Glomerular visceral epithelial cell (primary cell): ENCODE results near the gene WDR33.

Experiments used
- DNase-seq: peaks from one replicate; pipeline ENCODE4 v3.0.0-alpha.2; 2016; ENCODE audit errors: extremely low spot score

Gene WDR33

GRCh38 chr2:127719301-127720218 is 91.4 kb downstream of the WDR33 start:
- DNase-seq = no peak

DNA sequence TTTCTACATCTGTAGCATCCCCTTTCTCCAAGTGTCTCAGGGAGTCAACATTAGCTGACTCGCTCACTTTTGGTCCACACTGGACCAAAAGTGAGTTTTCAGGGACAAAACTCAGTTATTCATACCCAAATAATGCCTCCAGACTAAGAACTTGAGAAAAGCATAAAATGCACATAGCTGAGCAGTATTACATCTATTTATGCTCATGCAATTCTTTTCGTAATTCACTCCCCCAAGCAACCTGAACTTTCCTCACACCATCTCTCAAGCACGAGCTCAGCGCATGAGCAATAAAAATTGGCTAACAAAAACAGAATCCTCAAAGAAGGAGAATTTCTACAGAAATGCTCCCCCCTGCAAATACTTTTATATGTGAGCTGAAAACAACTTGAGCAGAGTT is 92.7 kb downstream of the WDR33 start:
- DNase-seq = no peak

GRCh38 chr2:127715778-127716449 is 95.1 kb downstream of the WDR33 start:
- DNase-seq = no peak

- no peak for DNase-seq
Observed at GRCh38 chr2:127713562-127713961, 97.4 kb downstream of the WDR33 start.

- no peak for DNase-seq
Observed at GRCh38 chr2:127712999-127713398, 98.0 kb downstream of the WDR33 start.

GRCh38 chr2:127709336-127709735 is 101.6 kb downstream of the WDR33 start:
- no peak for DNase-seq

DNA sequence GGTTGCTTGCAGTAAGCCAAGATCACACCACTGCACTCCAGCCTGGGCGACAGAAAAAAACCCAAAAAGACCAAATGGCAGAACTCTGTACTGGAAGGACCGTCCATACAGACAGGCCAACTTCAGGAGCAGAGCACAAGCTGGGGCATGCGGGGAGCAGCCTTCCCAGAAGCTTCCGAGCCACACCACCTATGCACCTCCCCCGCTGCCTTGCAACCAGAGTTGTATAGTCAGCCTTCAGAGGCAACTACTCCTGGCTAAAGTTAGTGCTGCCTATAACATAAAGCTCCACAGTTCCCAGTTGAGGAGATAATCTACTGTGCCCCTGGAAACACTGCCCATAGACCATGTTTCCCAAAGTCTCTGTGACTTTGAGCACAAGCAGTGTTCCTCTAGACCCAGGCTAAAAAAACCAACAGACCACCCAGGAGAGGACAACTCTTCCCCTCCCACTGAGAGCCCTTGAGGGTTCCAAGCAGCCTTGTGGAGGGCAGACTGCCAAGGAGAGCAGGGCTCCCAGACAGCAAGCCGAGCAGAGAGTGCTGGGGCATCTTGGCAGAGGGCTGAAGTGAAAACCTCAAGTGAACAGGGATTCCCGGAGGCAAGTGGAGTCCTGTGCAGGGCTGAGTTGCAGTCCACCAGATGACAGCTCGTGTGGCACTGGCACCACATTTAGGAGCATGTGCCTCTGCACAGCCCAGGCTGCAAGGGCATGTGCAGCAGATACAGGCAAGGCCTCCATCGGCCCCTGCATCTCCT is 102.9 kb downstream of the WDR33 start:
- DNase-seq = no peak

DNA sequence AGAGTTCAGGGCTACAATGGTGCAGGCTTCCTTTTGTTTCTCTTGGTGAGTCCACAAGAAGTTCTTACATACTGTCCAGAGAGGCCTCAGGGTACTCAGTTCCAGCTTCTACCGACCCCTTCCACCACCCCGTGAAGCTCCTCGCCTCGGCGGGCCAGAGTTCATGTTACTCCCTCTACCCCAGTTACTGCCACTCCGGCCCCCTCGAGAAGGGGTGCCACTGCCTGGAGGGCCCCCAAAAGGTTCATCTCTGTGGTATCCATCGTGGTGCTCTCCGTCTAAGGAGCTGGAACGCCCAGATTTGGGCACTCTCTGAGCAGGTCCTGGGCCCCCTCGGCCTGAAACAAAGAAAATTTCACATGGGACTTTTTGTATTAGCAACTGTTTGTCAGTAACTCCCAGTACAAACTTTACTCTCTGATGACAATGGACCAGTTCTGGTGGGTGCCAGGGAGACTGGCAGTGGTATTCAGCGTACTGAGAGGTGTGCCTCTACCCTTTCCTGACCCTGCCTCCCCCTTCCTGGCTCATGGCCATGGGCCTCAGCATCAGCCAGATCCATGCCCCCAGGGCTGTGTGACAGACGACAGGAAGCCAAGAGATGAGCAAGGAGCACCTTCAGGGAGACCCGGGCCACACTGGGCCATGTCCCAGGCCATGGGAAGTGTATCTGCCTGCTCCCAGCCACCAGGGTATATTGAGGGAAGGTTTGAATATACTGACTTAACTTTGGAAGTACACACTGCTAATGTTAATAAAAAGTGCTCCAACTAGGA is 104.6 kb downstream of the WDR33 start:
- no peak for DNase-seq

GRCh38 chr2:127705391-127706065 is 105.4 kb downstream of the WDR33 start:
- no peak for DNase-seq

GRCh38 chr2:127704641-127705390 is 106.2 kb downstream of the WDR33 start:
- DNase-seq = no peak

DNA sequence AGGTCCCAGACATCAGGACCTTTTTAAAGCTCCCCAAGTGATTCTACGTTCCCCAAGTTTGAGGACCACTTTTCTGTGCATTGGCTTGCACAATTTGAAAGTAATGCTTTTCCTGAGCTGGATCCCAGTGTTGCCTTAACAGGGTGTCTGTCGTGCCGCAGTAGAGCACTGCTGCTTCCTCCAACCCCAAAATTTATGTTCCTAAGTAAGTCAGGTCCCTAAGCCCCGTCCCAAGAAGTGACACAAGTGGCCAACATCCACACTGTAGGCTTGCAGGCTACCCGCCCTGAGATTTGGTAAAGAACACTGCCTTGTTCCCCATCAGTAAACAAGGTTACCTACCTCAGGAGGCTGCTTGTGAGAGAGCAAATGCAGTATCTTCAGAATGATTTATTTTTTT is 107.7 kb downstream of the WDR33 start:
- no peak for DNase-seq

- DNase-seq = no peak
Observed at GRCh38 chr2:127702395-127703009, 108.5 kb downstream of the WDR33 start.

DNA sequence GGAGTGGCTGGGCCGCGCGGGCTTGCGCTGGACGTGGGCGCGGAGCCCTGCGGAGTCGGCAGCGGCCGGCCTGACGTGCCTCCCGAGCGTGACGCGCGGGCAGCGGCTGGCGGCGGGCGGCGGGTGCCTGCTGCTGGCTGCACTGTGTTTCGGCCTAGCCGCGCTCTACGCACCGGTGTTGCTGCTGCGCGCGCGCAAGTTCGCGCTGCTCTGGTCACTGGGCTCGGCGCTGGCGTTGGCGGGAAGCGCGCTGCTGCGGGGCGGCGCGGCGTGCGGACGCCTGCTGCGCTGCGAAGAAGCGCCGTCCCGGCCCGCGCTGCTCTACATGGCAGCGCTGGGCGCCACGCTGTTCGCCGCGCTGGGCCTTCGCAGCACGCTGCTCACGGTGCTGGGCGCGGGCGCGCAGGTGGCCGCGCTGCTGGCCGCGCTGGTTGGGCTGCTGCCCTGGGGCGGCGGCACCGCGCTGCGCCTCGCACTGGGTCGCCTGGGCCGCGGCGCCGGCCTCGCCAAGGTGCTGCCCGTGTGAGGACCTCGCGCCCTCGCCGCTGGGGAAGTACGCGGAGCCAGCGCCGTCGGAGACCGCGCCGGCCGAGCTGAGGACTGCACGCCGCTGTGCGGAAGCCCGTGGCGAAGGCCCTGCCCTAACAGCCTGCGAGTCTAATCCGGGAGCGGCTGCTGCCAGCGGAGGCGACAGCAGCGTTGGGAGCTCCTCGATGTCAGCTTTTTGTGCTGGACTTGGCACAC is 109.1 kb downstream of the WDR33 start:
- DNase-seq = peak; percentile 78

DNA sequence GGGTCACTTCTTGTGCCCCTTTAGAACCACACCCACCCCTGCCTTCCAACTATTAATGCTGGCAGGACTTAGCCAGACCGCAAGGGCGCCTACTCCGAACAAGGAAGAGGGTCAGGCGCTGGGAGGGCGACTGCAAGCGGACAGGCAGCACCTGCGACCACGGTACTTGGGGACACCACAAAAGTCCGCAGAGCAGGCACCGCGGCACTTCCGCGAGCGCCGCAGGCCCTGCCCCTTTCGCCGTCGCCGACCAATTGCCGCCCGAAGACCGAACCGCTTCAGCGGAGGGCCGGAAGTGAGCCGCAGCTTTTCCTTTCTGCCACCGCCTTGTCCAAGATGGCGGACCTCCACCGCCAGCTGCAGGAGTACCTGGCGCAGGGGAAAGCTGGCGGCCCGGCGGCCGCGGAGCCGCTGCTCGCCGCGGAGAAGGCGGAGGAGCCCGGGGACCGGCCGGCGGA is 109.7 kb downstream of the WDR33 start, which contains the start of gene SFT2D3:
Gene SFT2D3, plus strand, starts transcription at position 305 of the 458 bp plus-strand sequence. Its CDS starts 32 bp downstream, at position 337.
- DNase-seq = peak; percentile 94

GRCh38 chr2:127700527-127701192 is 110.3 kb downstream of the WDR33 start:
- peak; percentile 16 for DNase-seq

DNA sequence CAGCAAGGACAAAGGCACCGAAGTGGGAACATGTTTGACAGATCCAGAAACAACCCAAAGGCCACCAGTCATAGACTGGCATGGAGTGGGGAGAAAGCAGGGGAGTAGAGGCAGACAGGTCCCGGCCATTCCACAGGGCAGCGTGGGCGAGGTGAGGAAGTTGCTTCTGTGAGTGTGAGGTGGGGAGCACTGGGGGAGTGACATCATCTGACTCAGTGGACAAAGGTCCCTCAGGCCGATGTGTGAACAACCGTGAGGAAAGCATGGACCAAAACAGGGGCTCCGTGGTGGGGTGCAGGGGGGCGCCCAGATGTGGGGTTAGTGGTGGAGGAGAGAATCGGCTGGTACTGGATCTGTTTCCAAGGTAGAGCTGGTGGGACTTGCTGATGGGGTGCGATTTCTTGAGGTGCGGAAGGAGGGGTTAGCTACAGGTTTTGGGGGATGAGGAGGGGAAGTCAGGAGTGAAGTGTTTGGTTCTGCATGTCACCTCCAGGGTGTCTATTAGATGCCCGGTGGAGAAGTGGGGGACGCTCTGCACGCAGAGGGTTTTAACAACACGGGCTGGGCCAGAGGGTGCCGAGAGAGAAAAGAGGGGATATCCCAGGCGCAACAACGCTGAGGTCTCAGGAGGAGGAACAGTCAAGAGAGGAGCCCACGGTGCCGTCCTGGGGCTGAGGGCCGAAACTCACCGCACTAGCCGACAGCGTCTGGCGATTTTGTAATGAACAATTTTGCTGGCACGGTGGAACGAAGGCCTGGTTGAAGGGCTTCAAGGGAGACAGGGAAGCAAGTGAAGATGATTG is 112.2 kb downstream of the WDR33 start:
- no peak for DNase-seq

DNA sequence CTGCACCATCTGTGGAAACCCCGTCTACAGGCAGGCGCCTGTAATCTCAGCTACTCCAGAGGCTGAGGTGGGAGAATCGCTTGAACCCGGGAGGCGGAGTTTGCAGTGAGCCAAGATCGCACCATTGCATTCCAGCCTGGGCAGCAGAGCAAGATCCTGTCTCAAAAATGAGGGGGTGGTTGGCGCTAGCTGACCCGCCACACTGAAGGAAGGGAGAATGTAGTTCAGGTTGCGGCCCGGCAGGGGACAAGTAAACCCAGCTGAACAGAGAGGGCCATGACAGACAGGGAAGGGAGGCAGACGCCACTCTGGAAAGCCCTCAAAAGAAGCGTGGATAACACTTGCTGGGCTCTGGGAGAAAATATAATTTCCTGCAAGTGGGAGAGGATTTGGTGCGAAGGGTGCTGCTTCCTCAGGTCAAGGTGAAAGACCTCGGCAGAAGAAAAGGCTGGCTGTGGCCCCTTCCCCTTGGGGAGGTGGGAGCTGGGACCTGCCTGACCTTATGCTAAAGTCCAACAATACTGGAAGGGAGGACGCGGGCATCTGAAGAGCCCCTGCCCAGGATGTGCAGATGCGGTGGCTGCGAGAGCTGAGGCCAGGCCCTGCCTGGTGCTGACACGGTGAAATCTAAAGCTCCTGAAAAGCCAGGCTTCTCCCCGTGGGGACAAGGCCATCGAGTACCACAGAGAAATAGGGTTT is 113.3 kb downstream of the WDR33 start:
- DNase-seq = no peak
